ENCODE data around the gene SLC4A4.
"Not testable (repeated sequence)": the region's sequence is repeated elsewhere in the genome, so short reads cannot be mapped to it uniquely, and the experiment has no call there.

Gene SLC4A4

GRCh38 chr4:71408961-71409360 lies 70.1 kb downstream of the SLC4A4 start:
- not testable (repeated sequence) for DNase-seq (ENCODE audit: low spot score)

DNA sequence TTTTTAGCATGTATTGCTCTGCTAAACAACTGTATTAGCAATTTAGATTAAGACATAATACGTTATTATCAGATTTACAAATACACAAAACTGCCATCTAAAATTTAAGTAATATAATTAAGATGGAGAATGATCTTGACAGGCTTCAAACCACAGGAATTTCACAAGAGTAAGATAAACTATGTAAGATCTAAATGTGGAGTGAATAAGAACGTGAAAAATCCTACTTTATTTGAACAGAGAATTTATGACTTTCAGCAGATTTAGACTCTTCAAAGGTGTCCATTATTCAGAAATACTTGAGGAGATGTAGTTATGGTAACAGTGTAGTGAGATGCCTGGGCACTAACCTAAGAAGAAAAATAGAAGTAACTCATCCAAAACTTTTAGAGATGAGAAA lies 73.2 kb downstream of the SLC4A4 start:
- DNase-seq (ENCODE audit: low spot score), result no peak

GRCh38 chr4:71415491-71415890 lies 76.7 kb downstream of the SLC4A4 start:
- no peak for DNase-seq (ENCODE audit: low spot score)

- DNase-seq (ENCODE audit: low spot score), result no peak
Measured at GRCh38 chr4:71417150-71417549, 78.3 kb downstream of the SLC4A4 start.

DNA sequence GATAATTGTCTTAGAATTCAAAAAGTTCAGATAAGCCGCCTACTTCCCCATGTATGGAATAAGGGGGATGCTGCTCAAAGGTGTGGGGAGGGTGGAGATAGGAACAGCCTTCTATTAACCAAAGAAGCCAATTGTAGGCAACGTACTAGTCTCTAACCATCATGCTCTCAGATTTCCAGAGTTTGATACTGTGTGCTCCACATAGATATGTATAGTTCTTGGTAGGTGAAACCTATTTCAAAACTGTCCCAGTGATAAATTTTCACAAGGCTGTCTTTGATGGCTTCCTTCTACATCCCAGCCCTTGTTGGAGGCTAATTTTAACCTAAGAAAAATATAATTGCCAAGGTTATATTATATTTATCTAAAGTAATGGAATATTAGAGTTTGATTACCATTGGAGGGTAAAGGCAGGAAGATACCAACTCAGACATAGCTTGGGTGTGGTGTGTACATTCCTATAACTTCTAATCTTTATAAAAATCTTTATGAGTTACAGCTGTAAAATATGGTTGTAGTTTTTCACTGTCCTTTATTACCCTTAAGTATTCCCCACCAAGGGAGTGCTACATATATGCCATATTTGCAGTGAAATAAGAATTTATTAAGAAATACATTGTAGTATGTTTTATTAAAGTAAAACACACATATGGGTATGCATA lies 87.7 kb downstream of the SLC4A4 start:
- DNase-seq (ENCODE audit: low spot score), result no peak

- no peak for DNase-seq (ENCODE audit: low spot score)
Measured at GRCh38 chr4:71429106-71429505, 90.3 kb downstream of the SLC4A4 start.

- no peak for DNase-seq (ENCODE audit: low spot score)
Measured at GRCh38 chr4:71429962-71430361, 91.1 kb downstream of the SLC4A4 start.

DNA sequence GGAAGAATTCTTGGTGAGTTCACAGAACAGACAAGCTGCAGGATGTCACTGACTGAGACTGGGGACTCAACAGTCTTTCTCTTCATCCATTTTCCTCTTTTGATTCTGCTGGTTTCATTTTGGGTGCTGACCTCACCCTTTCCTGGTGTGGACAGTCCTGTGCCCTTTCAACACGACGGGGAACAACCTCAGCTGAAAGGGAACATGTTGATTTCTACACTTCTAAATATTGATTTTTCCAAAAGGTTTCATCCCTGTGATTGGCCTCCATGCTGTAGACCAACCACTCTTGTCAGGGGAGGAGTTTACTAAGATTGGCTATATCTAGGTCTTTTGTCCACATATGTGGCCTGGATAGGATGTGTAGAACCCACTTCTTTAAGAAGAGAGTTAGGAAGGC lies 91.8 kb downstream of the SLC4A4 start:
- DNase-seq (ENCODE audit: low spot score), result no peak

DNA sequence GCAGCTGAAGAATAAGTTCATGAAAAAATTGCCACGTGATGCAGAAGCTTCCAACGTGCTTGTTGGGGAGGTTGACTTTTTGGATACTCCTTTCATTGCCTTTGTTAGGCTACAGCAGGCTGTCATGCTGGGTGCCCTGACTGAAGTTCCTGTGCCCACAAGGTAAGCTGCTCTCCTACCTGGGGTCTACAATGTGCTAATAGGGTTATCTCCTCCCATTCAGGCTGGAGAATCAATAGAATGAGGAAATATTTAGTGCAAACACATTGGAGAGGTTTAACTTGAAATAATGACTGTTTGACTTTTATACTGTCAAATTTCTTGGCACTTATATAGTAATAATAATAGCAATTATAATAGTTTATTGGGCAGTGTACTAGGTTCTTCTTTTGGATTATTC lies 101.8 kb downstream of the SLC4A4 start:
- no peak for DNase-seq (ENCODE audit: low spot score)

DNA sequence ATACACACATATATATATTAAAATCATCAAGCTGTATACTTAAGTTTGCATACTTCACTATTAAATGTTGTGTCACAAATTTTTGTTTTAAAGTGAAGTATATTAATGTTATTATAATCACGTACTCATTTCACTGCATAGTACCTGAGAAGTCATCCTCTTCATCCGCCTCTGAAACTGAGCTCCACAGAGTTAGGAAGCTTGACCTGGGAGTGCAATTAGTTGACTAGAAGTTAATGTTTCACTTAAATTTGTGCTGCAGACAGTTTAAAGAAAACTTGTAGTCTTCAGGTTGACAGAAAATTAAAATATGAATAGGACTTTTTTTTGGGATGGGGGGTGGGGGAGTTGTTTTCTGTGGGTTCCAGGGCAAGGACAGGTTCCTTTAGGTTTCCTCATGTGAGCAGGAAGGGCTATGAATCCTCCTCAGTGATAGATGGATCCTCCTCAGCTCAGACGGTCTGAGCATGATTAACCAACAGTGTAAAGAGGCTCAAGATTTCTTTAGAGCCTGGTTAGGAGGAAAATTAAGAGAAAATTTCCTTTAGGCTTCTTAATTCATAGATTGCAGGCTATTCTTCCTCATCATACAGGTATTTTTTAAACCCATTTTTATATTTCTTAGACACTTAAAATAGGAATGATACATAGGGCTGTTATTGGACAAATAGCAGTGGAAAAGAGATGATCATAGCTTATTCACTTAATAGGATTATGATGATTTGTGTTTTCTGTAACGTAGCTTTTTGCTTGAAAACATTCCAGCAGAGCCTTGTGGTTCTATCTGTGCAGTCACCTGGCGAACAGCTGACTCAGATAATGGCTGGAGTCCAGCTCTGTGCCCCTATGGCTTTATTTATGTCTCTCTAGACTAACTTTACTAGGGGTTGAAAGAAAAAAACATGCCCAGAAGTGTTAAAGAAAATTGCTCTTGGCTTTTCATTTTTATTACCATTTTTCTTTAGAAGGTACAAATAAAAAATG lies 102.7 kb downstream of the SLC4A4 start:
- DNase-seq (ENCODE audit: low spot score), result no peak

- DNase-seq (ENCODE audit: low spot score), result no peak
Measured at GRCh38 chr4:71442336-71442735, 103.5 kb downstream of the SLC4A4 start.

DNA sequence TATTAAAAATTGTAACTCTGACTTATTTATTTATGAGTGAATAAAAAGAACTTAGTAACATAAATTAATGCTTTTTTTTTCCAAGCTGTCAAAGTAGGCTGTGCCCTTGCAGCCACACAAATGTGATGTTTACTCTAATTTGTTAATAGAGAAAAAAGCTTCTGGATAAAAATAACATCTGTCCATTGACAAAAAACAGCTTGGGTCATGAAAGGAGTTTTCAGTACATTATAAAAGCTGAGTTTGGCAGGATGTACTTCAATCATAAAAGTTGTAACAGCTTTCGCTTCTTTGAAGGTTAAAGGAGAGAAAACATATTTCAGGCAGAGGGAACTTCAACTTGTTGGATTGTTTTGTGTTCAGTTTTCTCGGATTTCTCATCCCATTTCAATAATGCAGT lies 105.6 kb downstream of the SLC4A4 start:
- DNase-seq (ENCODE audit: low spot score), result no peak

DNA sequence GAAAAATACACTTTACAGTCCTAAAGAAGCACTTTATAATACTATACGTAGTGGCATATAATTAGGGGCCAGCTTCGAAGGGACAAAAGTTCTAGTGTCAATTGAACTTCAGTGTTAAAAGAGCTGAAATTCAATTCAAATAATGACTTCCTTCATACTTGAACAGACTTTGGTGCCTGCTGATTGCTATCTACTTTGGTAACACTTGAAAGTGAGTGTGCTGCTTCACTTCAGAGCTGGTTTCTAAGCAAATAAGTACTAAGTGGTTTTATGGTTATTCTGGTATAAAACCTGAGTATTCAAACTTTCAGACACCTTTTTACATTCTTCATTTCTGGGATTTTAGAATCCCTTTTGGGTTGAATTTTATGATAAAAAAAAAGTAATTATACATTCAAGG lies 107.0 kb downstream of the SLC4A4 start:
- no peak for DNase-seq (ENCODE audit: low spot score)

- DNase-seq (ENCODE audit: low spot score), result no peak
Measured at GRCh38 chr4:71446479-71447081, 107.8 kb downstream of the SLC4A4 start.

- DNase-seq (ENCODE audit: low spot score), result no peak
Measured at GRCh38 chr4:71449040-71449439, 110.2 kb downstream of the SLC4A4 start.

- DNase-seq (ENCODE audit: low spot score), result no peak
Measured at GRCh38 chr4:71449878-71450277, 111.1 kb downstream of the SLC4A4 start.

- no peak for DNase-seq (ENCODE audit: low spot score)
Measured at GRCh38 chr4:71453531-71453930, 114.7 kb downstream of the SLC4A4 start.

DNA sequence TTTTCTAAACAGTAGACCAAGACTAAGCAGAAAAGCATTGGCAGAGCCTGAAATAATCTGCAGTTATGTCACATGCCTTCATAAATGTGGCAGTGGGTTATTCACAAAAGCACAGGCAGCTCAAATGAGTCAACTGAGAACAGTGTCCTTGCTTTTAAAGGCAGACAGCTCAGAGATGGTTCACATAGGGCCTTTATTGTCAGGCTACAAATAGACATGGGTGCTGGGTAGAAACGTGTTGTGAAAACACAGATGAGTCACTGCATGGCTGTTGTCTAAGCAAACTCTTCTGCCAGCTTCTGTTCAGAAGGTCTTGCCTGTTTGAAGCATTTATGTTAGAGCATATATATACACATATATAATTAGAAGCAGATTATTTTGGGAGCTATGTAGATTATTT lies 118.0 kb downstream of the SLC4A4 start:
- DNase-seq (ENCODE audit: low spot score), result no peak

GRCh38 chr4:71460371-71460770 lies 121.6 kb downstream of the SLC4A4 start:
- no peak for DNase-seq (ENCODE audit: low spot score)

- no peak for DNase-seq (ENCODE audit: low spot score)
Measured at GRCh38 chr4:71461422-71461821, 122.6 kb downstream of the SLC4A4 start.

DNA sequence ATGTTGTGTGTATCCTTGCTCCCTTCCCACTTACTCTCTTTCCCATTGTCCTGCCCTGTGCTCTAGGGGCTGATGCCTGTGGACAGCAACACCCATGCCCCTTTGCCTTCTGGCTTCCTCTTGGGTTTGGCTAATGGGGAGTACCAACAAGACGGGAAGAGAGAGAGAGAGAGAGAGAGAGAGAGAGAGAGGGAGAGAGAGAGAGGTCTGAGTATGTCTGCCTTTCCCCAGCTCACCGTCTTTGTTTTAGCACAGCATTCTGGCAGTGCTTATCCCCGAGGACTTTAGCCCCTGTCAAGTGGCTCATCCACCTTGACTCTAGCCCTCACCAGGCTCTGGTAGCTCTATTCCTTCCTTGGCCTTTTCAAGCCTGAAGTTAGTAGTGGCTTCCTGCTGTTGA lies 128.0 kb downstream of the SLC4A4 start:
- no peak for DNase-seq (ENCODE audit: low spot score)

DNA sequence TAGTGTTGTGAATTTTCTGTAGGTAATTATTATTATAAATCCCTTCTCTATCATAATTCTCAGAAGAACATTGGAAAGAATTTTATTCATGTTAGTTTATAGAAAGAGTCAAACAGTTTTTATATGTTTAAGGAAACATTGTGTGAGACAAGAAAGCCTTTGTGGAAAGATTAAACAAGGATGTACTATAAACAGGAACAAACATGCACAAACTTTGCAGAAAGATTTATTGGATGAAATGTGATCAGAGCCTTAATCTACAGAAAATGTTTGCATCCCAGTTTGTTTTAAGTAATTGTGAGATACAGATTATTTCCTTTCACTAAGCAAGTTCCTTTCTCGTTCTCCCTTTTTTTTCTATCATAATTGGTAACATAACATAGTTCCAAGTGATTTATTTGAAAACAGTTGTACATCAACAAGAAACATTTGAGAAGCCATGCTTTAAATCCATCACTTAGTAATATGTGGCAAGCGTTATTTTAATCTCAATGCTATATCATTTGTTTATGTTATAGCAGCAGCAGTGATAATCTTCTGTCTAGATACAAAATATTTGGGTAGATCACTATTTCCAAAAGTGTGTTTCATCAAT lies 129.4 kb downstream of the SLC4A4 start:
- no peak for DNase-seq (ENCODE audit: low spot score)

Data from SK-N-DZ (cell line).